Osteoblast (primary cell): ENCODE results near the gene TNFRSF1A. TPM values are rescaled to one million over a fixed set of nuclear protein-coding genes. Genes with fewer than 3 reads are reported as not detected.

Source experiments
- DNase-seq: peaks from one replicate; pipeline ENCODE4 v3.0.0; 2011; ENCODE audit warnings: low spot score, mixed read lengths; ENCODE audit not compliant: insufficient read length; ENCODE audit errors: missing footprints
- H2AFZ ChIP-seq: 2 replicates; pipeline ENCODE4 v1.6.0; 2011; ENCODE audit warnings: mild to moderate bottlenecking, low read length
- H3K27ac ChIP-seq: 2 replicates; pipeline ENCODE4 v1.5.1; 2011; ENCODE audit warnings: mild to moderate bottlenecking, low read depth, low read length, moderate library complexity
- H3K27me3 ChIP-seq: 2 replicates; pipeline ENCODE4 v1.6.0; 2012; ENCODE audit warnings: mild to moderate bottlenecking, control low read depth, inconsistent platforms, low read length, moderate library complexity; ENCODE audit not compliant: insufficient read depth
- H3K36me3 ChIP-seq: 2 replicates; pipeline ENCODE4 v1.5.1; 2011; ENCODE audit warnings: mild to moderate bottlenecking, low read length, control low read depth, moderate library complexity; ENCODE audit not compliant: insufficient read depth
- H3K4me1 ChIP-seq: 2 replicates; pipeline ENCODE4 v1.5.1; 2011; ENCODE audit warnings: mild to moderate bottlenecking, low read length, control low read depth, moderate library complexity; ENCODE audit not compliant: insufficient read depth
- H3K4me2 ChIP-seq: 2 replicates; pipeline ENCODE4 v1.6.0; 2011; ENCODE audit warnings: mild to moderate bottlenecking, low read length; ENCODE audit not compliant: insufficient read depth
- H3K4me3 ChIP-seq: fragments of 200-600 bp; sonication (generic); 3 replicates; pipeline ENCODE4 v1.5.1; 2012; ENCODE audit warnings: mild to moderate bottlenecking, low read length, inconsistent platforms; ENCODE audit not compliant: insufficient read depth
- H3K79me2 ChIP-seq: 2 replicates; pipeline ENCODE4 v1.6.0; 2012; ENCODE audit warnings: mild to moderate bottlenecking, low read length, control low read depth, inconsistent platforms; ENCODE audit not compliant: insufficient read depth
- H3K9me3 ChIP-seq: 2 replicates; pipeline ENCODE4 v1.5.1; 2011; ENCODE audit warnings: low read depth, low read length, control low read depth
- H4K20me1 ChIP-seq: 2 replicates; pipeline ENCODE4 v1.6.0; 2012; ENCODE audit warnings: mild to moderate bottlenecking, low read length, control low read depth; ENCODE audit not compliant: insufficient read depth
- total RNA-seq: library from RNA; depleted of rRNA; stranded (reverse); fragments of >200 nt; gene quantifications from 2 replicates; pipeline ENCODE4 v1.2.3, GENCODE V29; 2012
- TF ChIP-seq, protein P1 (sequence below): IDR thresholded peaks from 2 replicates; pipeline ENCODE4 v1.5.1; 2011; ENCODE audit warnings: mild to moderate bottlenecking, low read depth, low read length, moderate library complexity; ENCODE audit errors: extremely low read depth

TNFRSF1A gene
- total RNA-seq, 1 donor = 228 TPM

DNA sequence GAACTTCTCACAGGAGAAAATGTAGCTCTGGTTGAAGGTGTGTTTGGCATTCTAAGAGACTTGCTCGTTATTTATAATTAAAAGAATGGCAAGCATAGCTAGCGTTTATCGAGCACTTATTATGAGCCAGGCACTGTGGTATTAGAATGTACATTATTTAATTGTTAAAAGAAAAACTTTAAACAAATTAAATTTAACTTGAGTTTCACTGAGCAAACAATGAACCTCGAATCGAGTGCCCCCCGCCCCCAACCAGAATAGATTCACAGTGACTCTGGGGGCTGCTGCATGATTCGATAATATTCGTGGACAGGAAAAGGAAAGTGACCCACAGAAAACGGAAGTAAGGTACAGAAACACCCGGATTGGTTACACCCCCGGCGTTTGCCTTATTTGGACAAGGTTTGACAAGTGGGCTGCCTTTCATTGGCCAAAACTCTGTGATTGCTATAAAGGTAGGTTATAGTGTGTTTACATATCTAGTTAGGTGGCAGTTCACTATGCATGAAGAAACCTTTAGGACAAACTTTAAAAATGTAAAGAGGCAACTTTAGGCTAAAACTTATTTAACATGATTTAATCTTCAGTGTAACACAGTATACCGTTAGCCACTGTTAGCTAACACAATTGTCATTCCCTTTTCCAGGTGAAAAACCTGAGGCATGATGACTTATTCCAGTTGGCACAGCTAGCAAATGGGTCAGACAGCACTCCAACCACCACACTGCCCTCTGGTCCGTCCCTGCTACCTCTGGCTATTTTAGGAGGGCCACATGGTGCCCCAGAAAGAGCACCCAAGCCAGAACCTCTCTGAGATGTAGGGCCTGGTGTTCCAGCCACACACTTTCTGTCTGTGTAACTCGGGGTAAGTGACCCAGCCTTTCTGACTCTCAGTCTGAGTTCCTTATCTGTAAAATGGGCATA, 26.4 kb upstream of the TNFRSF1A start:
- Histone ChIP-seq H3K27ac (no peak overlapping the region), H3K4me3 (no peak overlapping the region), H3K4me2 (no peak overlapping the region), H3K9me3 (no peaks in the 10 kb centered on the region), H3K27me3 (no peaks in the 10 kb centered on the region), H3K4me1 (peaks cover 27% of the 10 kb centered on the region), H3K36me3 (no peaks in the 10 kb centered on the region), H3K79me2 (no peaks in the 10 kb centered on the region), H2AFZ (no peak overlapping the region), H4K20me1 (no peaks in the 10 kb centered on the region)
- TF ChIP-seq, protein P1, sequence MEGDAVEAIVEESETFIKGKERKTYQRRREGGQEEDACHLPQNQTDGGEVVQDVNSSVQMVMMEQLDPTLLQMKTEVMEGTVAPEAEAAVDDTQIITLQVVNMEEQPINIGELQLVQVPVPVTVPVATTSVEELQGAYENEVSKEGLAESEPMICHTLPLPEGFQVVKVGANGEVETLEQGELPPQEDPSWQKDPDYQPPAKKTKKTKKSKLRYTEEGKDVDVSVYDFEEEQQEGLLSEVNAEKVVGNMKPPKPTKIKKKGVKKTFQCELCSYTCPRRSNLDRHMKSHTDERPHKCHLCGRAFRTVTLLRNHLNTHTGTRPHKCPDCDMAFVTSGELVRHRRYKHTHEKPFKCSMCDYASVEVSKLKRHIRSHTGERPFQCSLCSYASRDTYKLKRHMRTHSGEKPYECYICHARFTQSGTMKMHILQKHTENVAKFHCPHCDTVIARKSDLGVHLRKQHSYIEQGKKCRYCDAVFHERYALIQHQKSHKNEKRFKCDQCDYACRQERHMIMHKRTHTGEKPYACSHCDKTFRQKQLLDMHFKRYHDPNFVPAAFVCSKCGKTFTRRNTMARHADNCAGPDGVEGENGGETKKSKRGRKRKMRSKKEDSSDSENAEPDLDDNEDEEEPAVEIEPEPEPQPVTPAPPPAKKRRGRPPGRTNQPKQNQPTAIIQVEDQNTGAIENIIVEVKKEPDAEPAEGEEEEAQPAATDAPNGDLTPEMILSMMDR = no peak
- no peak for DNase-seq

DNA sequence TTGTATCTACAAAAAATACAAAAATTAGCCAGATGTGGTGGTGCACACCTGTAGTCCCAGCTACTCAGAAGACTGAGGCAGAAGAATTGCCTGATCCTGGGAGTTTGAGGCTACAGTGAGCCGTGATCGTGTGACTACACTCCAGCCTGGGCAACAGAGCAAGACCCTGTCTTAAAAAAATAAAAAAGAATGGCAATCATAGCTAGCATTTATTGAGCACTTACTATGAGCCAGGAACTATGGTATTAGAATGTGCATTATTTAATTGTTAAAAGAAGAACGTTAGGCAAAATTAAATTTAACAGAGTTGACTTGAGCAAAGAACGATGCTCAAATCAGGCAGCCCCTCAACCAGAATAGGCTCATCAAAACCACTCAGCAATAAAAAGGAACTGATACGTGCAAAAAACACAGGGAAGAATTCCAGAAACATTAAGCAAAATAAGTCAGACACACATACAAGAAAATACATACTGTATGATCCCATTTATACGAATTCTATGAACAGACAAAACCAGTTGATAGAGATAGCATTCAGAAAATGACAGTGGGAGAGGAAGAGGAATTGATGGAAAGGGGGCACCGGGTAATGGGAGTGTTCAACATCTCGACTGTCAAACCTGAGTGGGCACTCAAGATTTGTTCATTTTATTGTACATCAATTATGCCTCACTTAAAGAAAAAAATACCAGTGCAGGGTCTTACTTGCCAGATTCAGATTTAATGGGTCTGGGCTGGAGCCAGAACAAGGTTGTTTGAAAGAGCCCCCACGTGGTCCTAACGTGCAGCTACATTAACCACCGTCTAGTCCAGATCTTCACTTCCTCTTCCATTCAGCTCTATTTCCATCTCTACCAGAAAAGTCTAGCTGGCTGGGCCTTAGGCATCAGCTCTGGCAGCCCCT, 25.4 kb upstream of the TNFRSF1A start:
- DNase-seq = peak; percentile 88

DNA sequence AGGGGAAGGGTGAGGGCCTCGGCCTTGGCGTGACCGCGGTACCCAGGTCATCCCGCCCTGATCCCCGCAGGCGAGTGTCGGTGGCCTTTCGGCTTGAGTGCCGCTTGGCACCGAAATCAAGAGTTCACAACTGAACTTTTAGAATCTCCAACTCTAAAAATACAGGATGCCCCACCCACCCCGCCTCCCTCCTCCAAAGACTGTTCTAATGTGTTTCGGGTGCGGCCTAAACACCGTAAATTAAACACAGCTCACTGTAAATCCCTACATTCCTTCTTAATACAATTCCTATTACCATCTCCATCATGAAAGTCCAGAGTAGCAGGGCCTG, 22.1 kb upstream of the TNFRSF1A start:
- H3K9me3 ChIP-seq = no peaks in the 10 kb centered on the region
- H3K27me3 ChIP-seq = no peaks in the 10 kb centered on the region
- H3K79me2 ChIP-seq = no peaks in the 10 kb centered on the region
- H3K27ac ChIP-seq = peak overlapping the region; percentile 51
- DNase-seq = peak; percentile 83
- H3K4me1 ChIP-seq = peaks cover 10% of the 10 kb centered on the region
- peak overlapping the region; percentile 81 for H3K4me3 ChIP-seq
- H4K20me1 ChIP-seq = no peaks in the 10 kb centered on the region
- TF ChIP-seq, protein P1 = no peak
- peak overlapping the region; percentile 93 for H2AFZ ChIP-seq
- no peaks in the 10 kb centered on the region for H3K36me3 ChIP-seq
- peak overlapping the region; percentile 89 for H3K4me2 ChIP-seq

More for the DNA sequence above, 25.4 kb upstream of the TNFRSF1A start:
- Histone ChIP-seq H3K4me3 (no peak overlapping the region), H3K27ac (no peak overlapping the region), H3K4me1 (peaks cover 20% of the 10 kb centered on the region), H3K27me3 (no peaks in the 10 kb centered on the region), H3K36me3 (no peaks in the 10 kb centered on the region), H3K79me2 (no peaks in the 10 kb centered on the region), H4K20me1 (no peaks in the 10 kb centered on the region), H2AFZ (no peak overlapping the region), H3K4me2 (no peak overlapping the region), H3K9me3 (no peaks in the 10 kb centered on the region)
- TF ChIP-seq, protein P1 = peak; percentile 27
